NCI-H2196 (cell line): ENCODE measurements around the gene MUC2.
"Not testable (repeated sequence)": the region's sequence is repeated elsewhere in the genome, so short reads cannot be mapped to it uniquely, and the experiment has no call there.

Experiments
- DNase-seq: peaks from one replicate; lab custom pipeline; 2025; ENCODE audit not compliant: unreplicated experiment; lab: John Stamatoyannopoulos, UW

The MUC2 gene

GRCh38 chr11:1102996-1103395 lies 28.3 kb downstream of the MUC2 start:
- no peak for DNase-seq

GRCh38 chr11:1103401-1104360 lies 29.0 kb downstream of the MUC2 start:
- DNase-seq = no peak

GRCh38 chr11:1104411-1105182 lies 29.9 kb downstream of the MUC2 start:
- DNase-seq = no peak

- no peak for DNase-seq
Observed at GRCh38 chr11:1105183-1105565, 30.5 kb downstream of the MUC2 start.

GRCh38 chr11:1106387-1106786 lies 31.7 kb downstream of the MUC2 start:
- DNase-seq = no peak

GRCh38 chr11:1107316-1108245 lies 32.9 kb downstream of the MUC2 start:
- DNase-seq = no peak

GRCh38 chr11:1108246-1108900 lies 33.7 kb downstream of the MUC2 start:
- no peak for DNase-seq

GRCh38 chr11:1109101-1109917 lies 34.6 kb downstream of the MUC2 start:
- DNase-seq = no peak

GRCh38 chr11:1109918-1110705 lies 35.4 kb downstream of the MUC2 start:
- DNase-seq = no peak

GRCh38 chr11:1111545-1112212 lies 37.0 kb downstream of the MUC2 start:
- no peak for DNase-seq

- DNase-seq = no peak
Observed at GRCh38 chr11:1112351-1113191, 37.9 kb downstream of the MUC2 start.

GRCh38 chr11:1113405-1114201 lies 38.9 kb downstream of the MUC2 start:
- no peak for DNase-seq

- not testable (repeated sequence) for DNase-seq
Observed at GRCh38 chr11:1115292-1115691, 40.6 kb downstream of the MUC2 start.

GRCh38 chr11:1116104-1116503 lies 41.4 kb downstream of the MUC2 start:
- no peak for DNase-seq

GRCh38 chr11:1116666-1117390 lies 42.2 kb downstream of the MUC2 start:
- no peak for DNase-seq

GRCh38 chr11:1117992-1118391 lies 43.3 kb downstream of the MUC2 start:
- no peak for DNase-seq
